ENCODE measurements around the gene DENND11. TPM values are rescaled to one million over a fixed set of nuclear protein-coding genes. Genes with fewer than 3 reads are reported as not detected.
A peak's percentile ranks its signal among the peaks of the same experiment; 100 is the strongest.

Gene DENND11
- total and polyA plus RNA-seq, 8 donors, result 5.8 to 80.2 (median 13.9) TPM

DNA sequence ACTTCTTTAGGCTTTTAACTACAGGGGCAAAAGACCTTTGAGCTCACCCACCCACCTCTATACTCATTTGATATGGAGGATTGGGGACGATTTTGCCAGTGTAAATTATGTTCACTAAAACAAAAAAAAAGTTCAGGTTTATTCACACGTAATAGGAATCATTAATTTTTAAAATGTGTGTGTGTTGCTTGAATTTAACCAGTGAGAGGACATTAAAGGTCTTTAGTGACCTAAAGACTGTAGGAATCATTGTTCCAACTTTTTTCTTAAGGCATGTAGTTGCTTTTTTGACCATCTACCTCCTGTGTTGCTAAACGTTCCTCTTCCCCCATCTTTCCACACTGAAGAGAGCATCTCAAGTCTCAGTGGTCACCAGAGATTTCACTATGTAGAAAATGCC is 37.3 kb upstream of the DENND11 start:
- DNase-seq, result no peak
- H3K4me3 ChIP-seq, result peak overlapping the region; percentile 68 to 80 (median 75)
- peaks cover 30 to 48% (median 44%) of the 10 kb centered on the region in 4 donors for H3K36me3 ChIP-seq
- H3K27ac ChIP-seq, result peak overlapping the region in 2 of 5 donors; percentile 88 to 89
- intact Hi-C loops (cut with DNase I; ENCODE audit: low total_unique reads), result no loop called here
- peaks cover 17 to 44% (median 30%) of the 10 kb centered on the region in 4 donors for H3K4me1 ChIP-seq
- 55 to 59% (median 58%) methylated on average over 3 of the region's 3 CpGs for WGBS, 5 donors
- H3K9me3 ChIP-seq, result no peaks in the 10 kb centered on the region
- H3K27me3 ChIP-seq, result no peaks in the 10 kb centered on the region
- no peak for TF ChIP-seq EP300 (IDR thresholded peaks at IDR 0.05)
- TF ChIP-seq POLR2A (IDR thresholded peaks at IDR 0.05), result no peak
- TF ChIP-seq, protein P1, sequence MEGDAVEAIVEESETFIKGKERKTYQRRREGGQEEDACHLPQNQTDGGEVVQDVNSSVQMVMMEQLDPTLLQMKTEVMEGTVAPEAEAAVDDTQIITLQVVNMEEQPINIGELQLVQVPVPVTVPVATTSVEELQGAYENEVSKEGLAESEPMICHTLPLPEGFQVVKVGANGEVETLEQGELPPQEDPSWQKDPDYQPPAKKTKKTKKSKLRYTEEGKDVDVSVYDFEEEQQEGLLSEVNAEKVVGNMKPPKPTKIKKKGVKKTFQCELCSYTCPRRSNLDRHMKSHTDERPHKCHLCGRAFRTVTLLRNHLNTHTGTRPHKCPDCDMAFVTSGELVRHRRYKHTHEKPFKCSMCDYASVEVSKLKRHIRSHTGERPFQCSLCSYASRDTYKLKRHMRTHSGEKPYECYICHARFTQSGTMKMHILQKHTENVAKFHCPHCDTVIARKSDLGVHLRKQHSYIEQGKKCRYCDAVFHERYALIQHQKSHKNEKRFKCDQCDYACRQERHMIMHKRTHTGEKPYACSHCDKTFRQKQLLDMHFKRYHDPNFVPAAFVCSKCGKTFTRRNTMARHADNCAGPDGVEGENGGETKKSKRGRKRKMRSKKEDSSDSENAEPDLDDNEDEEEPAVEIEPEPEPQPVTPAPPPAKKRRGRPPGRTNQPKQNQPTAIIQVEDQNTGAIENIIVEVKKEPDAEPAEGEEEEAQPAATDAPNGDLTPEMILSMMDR (IDR thresholded peaks at IDR 0.05), result no peak
- no peak for TF ChIP-seq POLR2AphosphoS5 (IDR thresholded peaks at IDR 0.05)

DNA sequence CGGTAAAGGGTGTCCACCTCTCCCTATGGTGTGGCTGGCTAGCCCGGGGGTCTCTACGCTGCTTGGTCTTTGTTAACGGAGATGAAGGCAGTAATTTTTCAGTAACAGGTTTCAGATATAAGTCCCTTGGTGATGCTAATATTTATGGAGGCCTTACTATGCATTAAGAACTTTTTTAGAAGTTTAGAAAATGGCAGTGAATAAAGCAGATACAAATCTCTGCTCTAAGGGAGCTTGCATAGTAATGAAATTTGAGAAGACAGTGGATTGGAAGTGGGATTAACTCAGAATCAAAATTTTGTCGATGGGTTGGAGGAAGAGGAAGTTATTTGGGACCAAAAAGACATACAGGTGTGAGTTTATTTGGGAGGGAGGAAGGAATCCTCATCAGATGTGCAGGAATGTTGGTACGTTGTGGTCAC is 36.6 kb upstream of the DENND11 start:
- Histone ChIP-seq H3K4me1 (peaks cover 17 to 44% (median 30%) of the 10 kb centered on the region in 4 donors), H3K9me3 (no peaks in the 10 kb centered on the region), H3K36me3 (peaks cover 23 to 42% (median 37%) of the 10 kb centered on the region in 4 donors), H3K4me3 (peak overlapping the region; percentile 68 to 80 (median 75)), H3K27me3 (no peaks in the 10 kb centered on the region), H3K27ac (peak overlapping the region; percentile 81 to 89 (median 88))
- no peak for DNase-seq
- WGBS, 5 donors, result 0 to 2% (median 1%) methylated on average over 6 of the region's 6 CpGs
- TF ChIP-seq POLR2AphosphoS5 (IDR thresholded peaks at IDR 0.05), result no peak
- no peak for TF ChIP-seq EP300 (IDR thresholded peaks at IDR 0.05)
- TF ChIP-seq, protein P1 (IDR thresholded peaks at IDR 0.05), result no peak
- no peak for TF ChIP-seq POLR2A (IDR thresholded peaks at IDR 0.05)
- intact Hi-C loops (cut with DNase I; ENCODE audit: low total_unique reads), result no loop called here

DNA sequence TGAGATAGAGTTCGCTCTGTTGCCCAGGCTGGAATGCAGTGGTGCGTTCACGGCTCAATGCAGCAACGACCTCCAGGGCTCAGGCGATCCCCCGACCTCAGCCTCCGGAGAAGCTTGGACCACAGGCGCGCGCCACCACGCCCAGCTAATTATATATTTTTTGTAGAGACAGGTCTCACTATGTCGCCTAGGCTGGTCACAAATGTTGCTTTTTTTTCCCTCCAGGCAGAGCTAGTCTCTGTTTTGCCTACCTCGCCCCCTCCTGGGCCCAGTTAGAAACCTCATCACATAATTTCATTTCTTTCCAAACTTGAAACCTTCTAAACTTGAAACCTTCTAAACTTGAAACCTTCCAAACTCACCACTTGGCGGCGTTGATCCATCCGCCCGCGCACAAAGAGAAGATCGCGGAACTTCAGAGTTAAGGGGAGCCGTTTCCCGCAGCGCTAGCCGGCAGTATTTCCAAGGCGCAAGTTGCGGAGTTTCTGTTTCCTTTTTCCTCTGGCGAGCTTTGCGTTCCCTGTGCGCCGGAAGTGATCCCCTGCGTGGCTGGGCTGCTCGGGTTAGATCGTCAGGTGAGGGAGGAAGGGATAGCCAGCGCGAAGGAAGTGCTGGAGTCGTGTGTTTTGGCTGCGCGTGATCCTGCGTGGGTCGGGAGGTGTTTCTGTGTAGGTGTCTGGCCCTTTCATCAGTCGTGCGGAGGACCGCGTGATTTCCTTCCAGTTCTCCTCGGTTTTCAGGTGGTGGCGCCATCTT is 36.0 kb upstream of the DENND11 start, which contains the start of gene SSBP1:
TSS of gene SSBP1 (plus strand) at position 523 of the 756 bp plus-strand sequence. CDS start 809 bp downstream, outside the sequence.
- Histone ChIP-seq H3K27me3 (no peaks in the 10 kb centered on the region), H3K4me1 (peaks cover 17 to 44% (median 30%) of the 10 kb centered on the region in 4 donors), H3K27ac (peak within 1 kb of the TSS; percentile 87 to 94 (median 88)), H3K36me3 (peaks cover 17 to 36% (median 31%) of the 10 kb centered on the region in 4 donors), H3K4me3 (peak within 1 kb of the TSS; percentile 68 to 80 (median 75)), H3K9me3 (no peaks in the 10 kb centered on the region)
- intact Hi-C loops (cut with DNase I; ENCODE audit: low total_unique reads), result no loop called here
- peak; percentile 83 to 96 (median 86) for TF ChIP-seq POLR2AphosphoS5 (IDR thresholded peaks at IDR 0.05)
- TF ChIP-seq POLR2A (IDR thresholded peaks at IDR 0.05), result no peak
- no peak for TF ChIP-seq EP300 (IDR thresholded peaks at IDR 0.05)
- TF ChIP-seq, protein P1 (IDR thresholded peaks at IDR 0.05), result peak in 5 of 7 experiments; percentile 56 to 92 (median 60)
- DNase-seq, result peak; percentile 91 to 98
- WGBS, 5 donors, result 1 to 2% (median 1%) methylated on average over 46 of the region's 46 CpGs

DNA sequence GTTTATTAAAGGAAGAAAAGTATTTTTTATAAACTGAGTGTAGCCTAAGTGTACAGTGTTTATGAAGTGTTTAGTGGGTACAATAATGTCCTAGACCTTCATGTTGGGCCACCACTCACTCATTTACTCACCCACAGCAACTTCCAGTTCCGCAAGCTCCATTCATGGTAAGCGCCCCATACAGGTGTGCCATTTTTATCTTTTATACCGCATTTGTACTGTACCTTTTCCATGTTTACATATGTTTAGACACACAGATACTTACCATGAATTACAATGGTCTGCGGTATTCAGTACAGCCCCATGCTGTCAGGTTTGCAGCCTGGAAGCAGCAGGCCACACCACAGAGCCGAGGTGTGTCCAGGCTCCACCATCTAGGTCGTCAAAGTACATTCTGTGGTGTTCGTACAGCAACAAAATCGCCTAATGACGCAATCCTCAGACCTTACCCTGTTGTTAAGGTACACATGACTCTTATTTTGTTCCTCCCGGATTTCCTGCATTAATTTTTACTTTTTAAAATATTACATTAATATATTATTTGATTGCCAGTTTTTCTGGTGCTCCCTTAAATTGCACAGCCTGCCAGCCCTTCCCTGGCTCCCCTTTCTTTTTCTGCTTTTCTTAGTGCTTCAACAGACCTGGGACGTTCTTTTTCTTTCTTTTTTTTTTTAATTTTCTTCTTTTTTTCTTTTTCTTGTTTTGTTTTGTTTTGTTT is 35.3 kb upstream of the DENND11 start:
- peak; percentile 30 to 62 for DNase-seq
- intact Hi-C loops (cut with DNase I; ENCODE audit: low total_unique reads), result no loop called here

More for the DNA sequence above, 35.3 kb upstream of the DENND11 start:
- peak in 1 of 3 donors; percentile 6 for TF ChIP-seq POLR2AphosphoS5 (IDR thresholded peaks at IDR 0.05)
- TF ChIP-seq, protein P1 (IDR thresholded peaks at IDR 0.05), result no peak
- Histone ChIP-seq H3K27ac (peak overlapping the region; percentile 87 to 94 (median 88)), H3K4me3 (peak overlapping the region; percentile 68 to 80 (median 75)), H3K27me3 (no peaks in the 10 kb centered on the region), H3K36me3 (peaks cover 10 to 29% (median 24%) of the 10 kb centered on the region in 4 donors), H3K9me3 (no peaks in the 10 kb centered on the region), H3K4me1 (peaks cover 17 to 44% (median 30%) of the 10 kb centered on the region in 4 donors)
- 31 to 59% (median 48%) methylated on average over 11 of the region's 11 CpGs for WGBS, 5 donors

Measured in stomach (tissue), 9 donors.